ENCODE results near the gene NELFE. TPM values are rescaled to one million over a fixed set of nuclear protein-coding genes. Genes with fewer than 3 reads are reported as not detected.
"Not testable (repeated sequence)": the region's sequence is repeated elsewhere in the genome, so short reads cannot be mapped to it uniquely, and the experiment has no call there.

Gene NELFE, protein sequence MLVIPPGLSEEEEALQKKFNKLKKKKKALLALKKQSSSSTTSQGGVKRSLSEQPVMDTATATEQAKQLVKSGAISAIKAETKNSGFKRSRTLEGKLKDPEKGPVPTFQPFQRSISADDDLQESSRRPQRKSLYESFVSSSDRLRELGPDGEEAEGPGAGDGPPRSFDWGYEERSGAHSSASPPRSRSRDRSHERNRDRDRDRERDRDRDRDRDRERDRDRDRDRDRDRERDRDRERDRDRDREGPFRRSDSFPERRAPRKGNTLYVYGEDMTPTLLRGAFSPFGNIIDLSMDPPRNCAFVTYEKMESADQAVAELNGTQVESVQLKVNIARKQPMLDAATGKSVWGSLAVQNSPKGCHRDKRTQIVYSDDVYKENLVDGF
- total RNA-seq (10 to 100 TPM; 59.2 to 75.0 (median 65.8) TPM), polyA plus RNA-seq (10 to 100 TPM; 54.8 to 84.5 TPM)
- long read RNA-seq, donor 1, transcript NELFE-202 (11 exons, 1,584 nt) = major isoform, 361 of 560 reads
- long read RNA-seq, donor 1, transcript NELFE-208 (10 exons, 1,543 nt) = minor isoform, 42 of 560 reads
- long read RNA-seq, donor 1, partial matches to known transcripts = 58 of 560 reads
- long read RNA-seq, donor 1, other reads (novel, unspliced or antisense) = 97 of 560 reads
- long read RNA-seq, donor 2, transcript NELFE-202 (11 exons, 1,584 nt) = major isoform, 29 of 36 reads
- long read RNA-seq, donor 2, partial matches to known transcripts = 0 of 36 reads
- long read RNA-seq, donor 2, other reads (novel, unspliced or antisense) = 6 of 36 reads
- long read RNA-seq, donor 3, transcript NELFE-202 (11 exons, 1,584 nt) = major isoform, 88 of 123 reads
- long read RNA-seq, donor 3, partial matches to known transcripts = 12 of 123 reads
- long read RNA-seq, donor 3, other reads (novel, unspliced or antisense) = 19 of 123 reads

- H3K27me3 ChIP-seq = no peaks in the 10 kb centered on the region
- peak within 1 kb of the TSS; percentile 65 to 74 for H3K27ac ChIP-seq
- peak within 1 kb of the TSS; percentile 96 for H3K4me3 ChIP-seq
- TF ChIP-seq EP300 (IDR thresholded peaks at IDR 0.05) (peak; percentile 69), POLR2A (IDR thresholded peaks at IDR 0.05) (peak; percentile 55)
- TF ChIP-seq, protein P1, sequence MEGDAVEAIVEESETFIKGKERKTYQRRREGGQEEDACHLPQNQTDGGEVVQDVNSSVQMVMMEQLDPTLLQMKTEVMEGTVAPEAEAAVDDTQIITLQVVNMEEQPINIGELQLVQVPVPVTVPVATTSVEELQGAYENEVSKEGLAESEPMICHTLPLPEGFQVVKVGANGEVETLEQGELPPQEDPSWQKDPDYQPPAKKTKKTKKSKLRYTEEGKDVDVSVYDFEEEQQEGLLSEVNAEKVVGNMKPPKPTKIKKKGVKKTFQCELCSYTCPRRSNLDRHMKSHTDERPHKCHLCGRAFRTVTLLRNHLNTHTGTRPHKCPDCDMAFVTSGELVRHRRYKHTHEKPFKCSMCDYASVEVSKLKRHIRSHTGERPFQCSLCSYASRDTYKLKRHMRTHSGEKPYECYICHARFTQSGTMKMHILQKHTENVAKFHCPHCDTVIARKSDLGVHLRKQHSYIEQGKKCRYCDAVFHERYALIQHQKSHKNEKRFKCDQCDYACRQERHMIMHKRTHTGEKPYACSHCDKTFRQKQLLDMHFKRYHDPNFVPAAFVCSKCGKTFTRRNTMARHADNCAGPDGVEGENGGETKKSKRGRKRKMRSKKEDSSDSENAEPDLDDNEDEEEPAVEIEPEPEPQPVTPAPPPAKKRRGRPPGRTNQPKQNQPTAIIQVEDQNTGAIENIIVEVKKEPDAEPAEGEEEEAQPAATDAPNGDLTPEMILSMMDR (IDR thresholded peaks at IDR 0.05) = no peak
- H3K4me1 ChIP-seq (ENCODE audit: insufficient read depth) = peaks cover 7% of the 10 kb centered on the region
- intact Hi-C loops (cut with DNase I) = loop anchor here in 2 of 4 donors (10.0 kb wide), 1 partner anchor 54 kb away; the partner anchor contains the start of gene ZBTB12 (in 2 of the 2)
- WGBS, 3 donors = 0 to 1% (median 1%) methylated on average over 50 to 59 of the region's 59 CpGs
- DNase-seq = peak; percentile 98 to 100 (median 98)
- H3K36me3 ChIP-seq = peaks cover 3% of the 10 kb centered on the region
- H3K9me3 ChIP-seq = no peaks in the 10 kb centered on the region
These were observed at the start of gene NELFE, which contains the start of gene SKIC2 for GRCh38 chr6:31958741-31959739. TSS of gene NELFE (minus strand) at chr6:31958971. CDS start at chr6:31958446, 525 bp downstream. TSS of gene SKIC2 (plus strand) at chr6:31959175. CDS start at chr6:31959193, 18 bp downstream.

DNA sequence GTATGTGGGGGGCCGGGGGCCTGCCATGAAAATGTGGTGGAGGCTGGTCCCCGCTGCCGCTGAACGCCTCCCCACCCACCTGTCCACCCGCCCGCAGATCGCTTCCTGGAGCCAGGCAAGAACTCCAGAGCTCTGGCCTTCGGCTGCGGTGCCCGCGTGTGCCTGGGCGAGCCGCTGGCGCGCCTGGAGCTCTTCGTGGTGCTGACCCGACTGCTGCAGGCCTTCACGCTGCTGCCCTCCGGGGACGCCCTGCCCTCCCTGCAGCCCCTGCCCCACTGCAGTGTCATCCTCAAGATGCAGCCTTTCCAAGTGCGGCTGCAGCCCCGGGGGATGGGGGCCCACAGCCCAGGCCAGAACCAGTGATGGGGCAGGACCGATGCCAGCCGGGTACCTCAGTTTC is 49.3 kb upstream of the NELFE start:
- H3K4me1 ChIP-seq (ENCODE audit: insufficient read depth); H3K9me3 ChIP-seq; H3K27me3 ChIP-seq; H3K36me3 ChIP-seq; H3K4me3 ChIP-seq; intact Hi-C loops (cut with DNase I); H3K27ac ChIP-seq: not testable (repeated sequence)
- peak in 2 of 5 donors; percentile 9 for DNase-seq
- WGBS, 3 donors = no CpG with 5 or more reads among the region's 24 CpGs

- DNase-seq = peak in 4 of 5 donors; percentile 8 to 45 (median 14)
- intact Hi-C loops (cut with DNase I); H3K4me3 ChIP-seq; H3K4me1 ChIP-seq (ENCODE audit: insufficient read depth); H3K27me3 ChIP-seq; H3K36me3 ChIP-seq; H3K27ac ChIP-seq; H3K9me3 ChIP-seq: not testable (repeated sequence)
- WGBS, 3 donors = 74 to 88% (median 78%) methylated on average over 3 to 12 of the region's 12 CpGs
These were observed 48.3 kb upstream of the NELFE start for GRCh38 chr6:32007086-32007485.

- H3K36me3 ChIP-seq; H3K27me3 ChIP-seq; intact Hi-C loops (cut with DNase I); H3K27ac ChIP-seq; H3K4me1 ChIP-seq (ENCODE audit: insufficient read depth); H3K4me3 ChIP-seq; H3K9me3 ChIP-seq: not testable (repeated sequence)
- 53 to 86% (median 73%) methylated on average over 8 of the region's 8 CpGs for WGBS, 3 donors
- peak in 3 of 5 donors; percentile 7 to 33 (median 20) for DNase-seq
These were observed 47.3 kb upstream of the NELFE start for GRCh38 chr6:32005991-32006529.

DNA sequence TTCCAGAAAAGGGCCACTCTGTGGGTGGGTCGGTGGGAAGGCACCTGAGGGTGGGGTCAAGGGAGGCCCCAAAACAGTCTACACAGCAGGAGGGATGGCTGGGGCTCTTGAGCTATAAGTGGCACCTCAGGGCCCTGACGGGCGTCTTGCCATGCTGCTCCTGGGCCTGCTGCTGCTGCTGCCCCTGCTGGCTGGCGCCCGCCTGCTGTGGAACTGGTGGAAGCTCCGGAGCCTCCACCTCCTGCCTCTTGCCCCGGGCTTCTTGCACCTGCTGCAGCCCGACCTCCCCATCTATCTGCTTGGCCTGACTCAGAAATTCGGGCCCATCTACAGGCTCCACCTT is 46.7 kb upstream of the NELFE start:
- H3K4me3 ChIP-seq; H3K27me3 ChIP-seq; intact Hi-C loops (cut with DNase I); H3K4me1 ChIP-seq (ENCODE audit: insufficient read depth); H3K9me3 ChIP-seq; H3K36me3 ChIP-seq; H3K27ac ChIP-seq: not testable (repeated sequence)
- WGBS, 3 donors = 71 to 82% (median 74%) methylated on average over 1 to 9 of the region's 9 CpGs
- DNase-seq = peak in 4 of 5 donors; percentile 9 to 50 (median 26)

DNA sequence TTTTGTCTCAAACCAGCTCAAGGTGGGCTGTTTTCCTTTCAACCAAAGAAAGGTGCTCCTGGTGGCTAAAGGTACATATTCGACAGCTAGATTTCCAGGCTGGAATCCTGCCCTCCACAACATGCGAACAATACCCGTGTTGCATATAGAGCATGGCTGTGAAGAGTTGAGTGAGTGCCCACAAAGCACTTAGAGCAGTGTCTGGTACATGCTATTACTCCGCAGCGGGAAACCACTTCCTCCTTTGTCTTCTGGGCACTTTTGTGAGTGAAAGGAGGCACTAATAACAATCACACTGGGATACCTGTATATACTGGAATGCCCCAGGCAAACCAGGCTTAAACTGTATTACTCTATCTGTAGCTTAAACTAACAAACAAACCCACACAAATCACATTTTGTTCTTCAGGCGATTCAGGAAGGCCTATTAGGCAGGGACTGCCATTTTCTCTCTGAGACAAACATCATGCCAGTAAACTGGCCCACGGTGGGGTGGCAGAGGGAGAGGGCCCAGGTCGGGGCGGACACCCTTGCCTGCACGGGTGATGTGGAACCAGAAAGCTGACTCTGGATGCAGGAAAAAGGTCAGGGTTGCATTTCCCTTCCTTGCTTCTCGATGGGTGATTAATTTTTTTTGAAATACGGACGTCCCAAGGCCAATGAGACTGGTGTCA is 46.2 kb upstream of the NELFE start:
- 55 to 71% (median 59%) methylated on average over 8 to 9 of the region's 13 CpGs for WGBS, 3 donors
- peak in 1 of 5 donors; percentile 27 for DNase-seq
- H3K4me3 ChIP-seq; intact Hi-C loops (cut with DNase I); H3K4me1 ChIP-seq (ENCODE audit: insufficient read depth); H3K36me3 ChIP-seq; H3K9me3 ChIP-seq; H3K27me3 ChIP-seq; H3K27ac ChIP-seq: not testable (repeated sequence)

- H3K9me3 ChIP-seq; intact Hi-C loops (cut with DNase I); H3K4me1 ChIP-seq (ENCODE audit: insufficient read depth); H3K36me3 ChIP-seq; H3K27ac ChIP-seq; H3K4me3 ChIP-seq; H3K27me3 ChIP-seq: not testable (repeated sequence)
- DNase-seq = peak in 3 of 5 donors; percentile 6 to 21 (median 6)
- 81 to 84% (median 82%) methylated on average over 3 to 4 of the region's 4 CpGs for WGBS, 3 donors
These were observed 45.6 kb upstream of the NELFE start for GRCh38 chr6:32004393-32004792.

DNA sequence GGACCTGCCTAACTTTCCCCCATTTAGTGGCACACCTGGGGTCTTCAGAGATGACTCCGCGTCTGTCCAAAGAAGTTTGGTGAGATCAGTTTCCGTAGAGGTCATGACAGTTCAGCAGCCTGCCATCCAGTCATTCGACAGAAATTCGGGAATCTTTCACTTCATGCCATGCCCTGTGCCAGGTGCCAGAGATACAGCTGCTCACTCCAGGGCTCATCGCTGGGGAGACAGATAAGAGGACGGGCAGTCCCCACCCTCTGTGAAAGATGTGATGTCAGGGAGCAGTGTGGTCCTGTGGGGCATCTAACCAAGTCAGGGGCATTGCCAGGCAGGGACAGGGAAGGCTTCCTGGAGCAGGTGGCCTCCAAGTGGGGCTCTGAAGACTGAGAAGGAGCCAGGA is 44.5 kb upstream of the NELFE start:
- H3K4me3 ChIP-seq; intact Hi-C loops (cut with DNase I); H3K27ac ChIP-seq; H3K9me3 ChIP-seq; H3K27me3 ChIP-seq; DNase-seq; H3K4me1 ChIP-seq (ENCODE audit: insufficient read depth); H3K36me3 ChIP-seq: not testable (repeated sequence)
- no CpG with 5 or more reads among the region's 7 CpGs for WGBS, 3 donors
